NCI-H1930 (cell line): ENCODE results near the gene CDH4.

Source experiments
- DNase-seq, 2 experiments: peaks; one replicate each; lab custom pipeline; 2025; lab: John Stamatoyannopoulos, UW

CDH4 gene

DNA sequence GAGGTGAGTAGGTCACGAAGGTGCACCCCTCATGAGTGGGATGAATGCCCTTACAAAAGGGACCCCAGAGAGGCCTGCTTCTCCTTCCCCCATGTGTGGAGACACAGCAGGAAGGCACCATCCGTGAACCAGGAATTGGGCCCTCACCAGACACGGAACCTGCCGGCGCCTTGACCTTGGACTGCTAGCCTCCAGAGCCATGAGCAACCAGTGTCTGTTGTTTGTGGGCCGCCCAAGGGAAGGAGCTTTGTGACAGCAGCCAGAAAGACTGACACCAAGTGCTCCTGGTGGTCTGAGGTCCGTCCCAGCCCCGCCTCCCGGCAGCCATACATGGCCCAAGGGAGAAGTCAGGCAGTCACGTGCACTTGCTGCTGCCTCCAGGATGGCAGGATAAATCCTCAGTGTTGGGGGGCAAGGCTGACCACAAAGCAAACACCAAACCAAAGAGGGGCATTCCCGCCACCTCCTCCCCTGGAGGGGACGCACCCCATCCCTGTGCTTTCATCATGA, 29.3 kb downstream of the CDH4 start:
- DNase-seq: no peak

- no peak for DNase-seq
Observed at GRCh38 chr20:61284752-61285151, 32.7 kb downstream of the CDH4 start.

GRCh38 chr20:61285152-61285645, 33.1 kb downstream of the CDH4 start:
- DNase-seq: no peak

- DNase-seq: no peak
Observed at GRCh38 chr20:61285691-61286090, 33.6 kb downstream of the CDH4 start.

DNA sequence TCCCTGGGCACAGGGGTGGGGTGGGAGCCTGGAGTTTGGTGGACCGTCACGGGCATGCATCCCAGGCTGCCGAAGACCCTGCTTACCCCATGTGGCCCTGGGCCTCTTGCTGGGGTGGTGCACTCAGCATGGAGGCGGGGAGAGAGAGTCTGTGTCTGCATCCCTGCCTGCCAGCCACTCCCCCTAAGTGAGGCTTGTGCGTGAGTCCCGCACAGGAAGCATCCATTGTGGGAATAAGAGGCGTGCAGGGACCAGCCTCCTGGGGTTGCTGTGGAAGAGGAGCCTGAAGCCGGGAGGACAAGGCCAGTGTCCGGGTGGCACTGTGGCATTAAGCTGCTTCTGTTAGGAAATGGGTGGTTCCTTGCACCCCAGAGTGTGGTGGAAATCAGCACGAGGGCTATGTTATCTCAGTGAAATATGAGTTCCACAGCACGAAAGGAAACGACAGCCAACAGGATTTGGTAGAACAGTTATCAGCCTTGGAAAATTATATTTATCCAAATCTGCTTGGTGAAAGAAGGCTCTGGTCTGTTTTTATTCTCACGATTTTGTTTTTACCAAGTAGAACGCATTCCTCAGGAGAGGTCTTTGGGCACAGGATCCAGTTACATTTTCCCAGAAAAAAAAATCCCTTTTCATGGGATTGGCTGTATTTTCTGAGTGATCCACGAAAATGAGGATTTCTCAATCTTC, 35.7 kb downstream of the CDH4 start:
- no peak for DNase-seq

DNA sequence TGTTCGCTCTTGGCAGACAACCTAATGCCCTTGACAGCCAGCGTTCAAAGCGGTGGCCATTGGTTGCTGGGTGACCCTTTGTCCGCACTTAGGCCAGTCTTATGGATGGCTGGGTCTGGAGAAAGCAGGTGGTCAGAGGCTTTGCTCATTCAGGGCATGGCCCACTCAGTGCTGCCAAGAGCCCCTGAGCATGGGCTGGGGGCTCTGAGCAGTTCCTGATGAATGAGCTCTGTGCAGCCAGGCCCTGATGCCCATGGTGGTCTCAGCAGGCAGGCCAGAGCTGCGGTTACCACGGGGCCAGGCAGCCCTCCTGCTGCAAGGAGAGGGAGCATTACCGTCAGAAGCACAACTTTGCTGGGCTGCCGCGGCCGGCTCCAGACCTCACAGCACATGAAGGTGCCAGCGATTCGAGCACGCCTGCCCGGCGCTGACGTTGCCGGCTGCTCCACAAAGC, 36.3 kb downstream of the CDH4 start:
- no peak for DNase-seq

- no peak for DNase-seq
Observed at GRCh38 chr20:61289166-61289565, 37.1 kb downstream of the CDH4 start.

DNA sequence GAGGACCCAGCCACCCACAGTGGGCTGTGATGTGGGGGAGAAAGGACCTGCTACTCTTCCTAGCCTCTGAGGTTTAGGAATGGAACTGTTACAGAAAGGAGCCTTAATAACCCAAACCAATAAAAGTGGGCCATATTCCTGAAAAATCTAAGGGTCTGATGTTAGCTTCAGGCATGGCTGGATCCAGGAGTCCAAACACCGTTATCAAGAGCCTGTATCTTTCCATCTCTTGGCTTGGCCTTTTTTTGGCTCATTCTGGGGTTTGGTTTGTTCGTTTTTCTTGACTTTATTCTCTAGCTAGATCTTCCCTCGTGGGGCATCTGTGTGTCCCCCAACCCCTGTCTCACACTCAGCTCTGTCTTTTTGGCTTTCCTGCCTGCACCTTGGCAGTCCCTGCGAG, 38.7 kb downstream of the CDH4 start:
- DNase-seq: no peak

- no peak for DNase-seq
Observed at GRCh38 chr20:61291166-61291829, 39.2 kb downstream of the CDH4 start.

- DNase-seq: no peak
Observed at GRCh38 chr20:61292391-61292790, 40.3 kb downstream of the CDH4 start.

DNA sequence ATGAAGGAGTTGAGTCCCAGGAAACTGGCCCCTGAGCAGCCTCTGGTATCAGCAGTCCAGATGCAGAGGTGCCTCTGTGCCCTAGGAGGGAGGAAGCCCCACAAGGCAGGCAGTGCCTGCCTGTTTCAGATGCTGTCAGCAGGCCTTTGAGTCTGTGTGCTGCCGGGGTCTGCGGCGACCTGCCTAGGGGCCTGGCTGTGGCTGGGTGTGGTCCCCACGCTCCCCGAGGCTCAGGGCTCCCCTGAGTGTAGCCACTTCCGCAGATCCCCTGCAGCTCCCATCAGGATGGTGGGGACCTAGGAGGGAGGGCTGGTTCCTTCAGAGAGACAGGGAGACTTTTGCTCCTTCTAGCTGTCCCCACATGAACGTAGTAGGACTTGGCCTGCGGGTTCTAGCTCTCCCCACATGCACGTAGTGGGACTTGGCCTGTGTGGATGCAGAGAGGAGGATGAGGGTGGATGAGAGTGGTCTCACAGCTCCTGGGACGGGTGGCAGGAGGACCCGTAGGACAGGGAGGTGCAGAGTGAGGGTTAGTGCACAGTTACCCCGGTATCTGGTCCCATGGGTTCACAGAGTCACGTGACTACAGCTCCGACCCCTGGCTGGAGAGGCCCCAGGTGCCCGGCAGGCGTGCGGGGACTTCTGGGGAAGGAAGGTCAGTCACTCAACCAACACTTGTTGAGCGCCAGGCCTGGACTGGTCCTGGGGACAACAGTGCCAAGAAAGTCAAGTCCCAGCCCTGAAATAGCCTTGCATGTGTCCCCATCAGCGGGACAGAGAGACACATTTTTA, 41.0 kb downstream of the CDH4 start:
- no peak for DNase-seq

GRCh38 chr20:61293951-61294350, 41.9 kb downstream of the CDH4 start:
- DNase-seq: no peak

GRCh38 chr20:61295249-61295648, 43.2 kb downstream of the CDH4 start:
- no peak for DNase-seq

DNA sequence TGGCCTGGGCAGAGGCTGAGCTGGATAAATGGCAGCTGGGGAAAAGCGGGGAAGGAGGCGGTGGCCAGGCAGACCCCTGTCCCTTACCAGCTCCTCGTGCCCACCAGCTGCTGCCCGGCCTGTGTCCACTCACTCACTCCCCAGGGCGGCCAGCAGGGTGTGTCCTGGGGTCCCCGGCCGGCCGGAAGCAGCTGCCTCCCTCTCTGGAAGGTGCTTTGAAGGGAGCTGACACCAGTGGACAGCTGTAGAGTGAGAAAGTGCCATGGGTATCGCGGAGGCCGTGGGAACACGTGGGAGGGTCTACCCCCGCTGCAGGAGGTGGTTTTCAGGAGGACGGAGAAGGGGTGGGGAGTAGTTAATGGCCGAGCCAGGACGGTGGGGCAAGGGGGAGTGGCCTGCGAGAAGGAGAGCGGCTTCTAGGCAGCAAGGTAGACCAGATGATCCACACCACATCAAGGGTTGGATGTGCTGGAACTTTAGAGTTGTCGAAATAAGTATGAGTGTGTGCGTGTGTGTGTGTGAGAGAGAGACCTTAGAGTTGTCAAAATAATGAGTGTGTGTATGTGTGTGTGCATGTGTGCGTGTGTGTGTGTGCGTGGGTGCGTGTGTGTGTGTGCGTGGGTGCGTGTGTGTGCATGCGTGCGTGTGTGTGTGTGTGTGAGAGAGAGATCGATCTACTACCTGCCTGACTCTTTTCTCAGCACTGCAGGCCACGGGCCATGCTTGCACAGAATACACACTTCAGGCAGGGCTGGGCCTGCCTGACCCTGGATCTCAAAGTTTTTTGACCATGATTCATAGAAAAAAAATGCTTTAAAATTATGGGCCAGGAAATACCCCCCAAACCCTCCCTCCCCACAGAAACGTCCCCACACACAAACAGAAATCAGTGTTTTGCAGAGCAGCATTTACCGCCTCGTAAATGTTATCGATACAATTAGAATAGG, 43.9 kb downstream of the CDH4 start:
- DNase-seq: no peak

GRCh38 chr20:61296629-61297019, 44.6 kb downstream of the CDH4 start:
- no peak for DNase-seq

DNA sequence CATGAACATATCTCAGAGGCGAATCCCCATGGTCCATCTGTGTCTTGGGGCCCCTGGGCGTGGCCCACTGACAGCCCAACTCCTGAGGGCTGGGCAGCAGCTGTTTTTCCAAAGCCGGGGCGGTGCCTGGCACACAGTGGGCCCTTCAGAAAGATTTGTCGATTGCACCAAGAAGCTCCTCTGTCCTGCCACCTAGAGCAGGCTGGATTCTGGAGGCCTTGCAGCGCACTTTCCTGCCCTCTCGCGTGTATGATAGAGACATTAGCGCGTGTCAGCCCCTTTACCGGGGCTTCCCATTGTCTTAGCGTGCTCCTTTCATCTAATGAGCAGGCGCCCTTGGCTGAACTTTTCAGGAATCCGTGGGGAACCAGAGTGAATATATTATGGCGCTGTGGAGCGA, 45.4 kb downstream of the CDH4 start:
- no peak for DNase-seq

DNA sequence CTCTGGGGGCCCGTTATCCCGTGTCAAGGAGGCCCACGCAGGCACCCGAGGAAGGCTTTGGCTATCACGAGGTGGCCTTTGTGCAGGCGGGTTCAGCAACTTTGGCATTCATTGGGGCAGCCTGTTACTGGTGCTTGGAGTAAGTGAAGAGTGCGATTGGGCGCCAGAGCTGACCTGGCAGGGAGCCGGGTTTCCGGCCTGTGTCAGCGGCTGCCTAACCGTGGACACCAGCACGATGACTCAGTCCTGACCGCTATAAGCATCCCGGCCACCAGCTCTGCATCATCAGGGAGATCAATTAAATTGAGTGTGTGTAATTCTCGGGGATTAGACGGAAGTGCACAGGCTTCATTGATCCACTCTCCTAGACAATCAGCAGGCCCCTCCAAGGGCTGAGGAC, 45.9 kb downstream of the CDH4 start:
- no peak for DNase-seq

DNA sequence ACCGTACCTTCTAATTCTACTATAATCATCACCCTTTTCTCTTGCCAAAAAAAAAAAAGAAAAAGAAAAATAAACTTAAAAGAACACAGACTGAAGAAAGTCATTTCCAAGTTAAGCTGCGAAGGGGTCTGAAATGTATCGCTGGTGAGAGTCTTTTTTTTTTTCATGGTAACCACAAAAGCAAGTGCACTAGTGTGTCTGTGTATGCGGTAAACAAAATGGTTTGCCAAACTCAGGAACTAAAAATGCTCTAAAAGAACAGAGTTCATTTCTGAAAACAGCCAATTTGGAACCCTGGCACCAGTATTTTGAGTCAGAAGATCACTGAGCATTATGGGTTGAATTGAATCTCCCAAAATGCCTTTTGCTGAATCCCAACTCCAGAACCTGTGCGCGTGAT, 46.6 kb downstream of the CDH4 start:
- no peak for DNase-seq

DNA sequence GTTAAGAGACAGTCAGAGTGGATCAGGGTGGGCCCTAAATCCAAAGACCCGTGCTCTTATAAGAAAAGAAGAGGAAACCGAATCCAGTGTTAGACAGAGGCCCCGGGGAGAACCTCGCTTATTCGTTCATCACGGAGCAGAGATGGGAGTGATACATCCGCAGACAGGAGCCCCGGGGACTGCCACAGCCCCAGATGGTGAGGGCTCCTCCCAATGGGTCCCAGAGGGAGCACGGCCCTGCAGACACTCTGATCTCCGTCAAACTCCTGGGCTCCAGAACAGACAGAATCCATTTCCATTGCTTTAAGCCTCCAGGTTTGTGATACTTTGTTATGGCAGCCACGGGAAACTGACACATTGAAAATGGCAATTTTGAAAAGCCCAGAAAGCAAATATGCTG, 47.0 kb downstream of the CDH4 start:
- DNase-seq: no peak

DNA sequence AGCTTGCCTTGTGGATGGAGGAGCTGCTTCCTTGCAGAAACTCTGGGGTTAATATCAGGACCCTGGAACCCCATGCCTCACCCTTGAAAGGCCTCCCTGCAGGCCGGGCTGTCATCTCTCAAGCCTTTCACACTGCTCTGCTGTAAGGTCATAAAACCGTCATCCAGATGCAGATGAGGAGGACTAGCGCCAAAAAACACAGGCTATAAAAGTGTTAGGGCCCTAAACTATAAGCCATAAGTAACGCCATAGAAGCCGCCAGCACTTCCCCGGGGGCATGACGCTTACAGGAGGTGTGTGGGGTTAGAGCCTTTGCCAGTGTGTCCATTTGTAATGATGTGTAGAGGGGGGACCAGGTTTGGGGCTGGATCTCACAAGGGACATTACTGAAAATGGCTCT, 47.6 kb downstream of the CDH4 start:
- DNase-seq: no peak

- DNase-seq: no peak
Observed at GRCh38 chr20:61300293-61300692, 48.2 kb downstream of the CDH4 start.

- no peak for DNase-seq
Observed at GRCh38 chr20:61300709-61301108, 48.6 kb downstream of the CDH4 start.
